Loucy (cell line): Measurements from ENCODE around the gene PSMG4.

Experiments used
- H2AFZ ChIP-seq: fragments of 200-600 bp; sonication (generic); 2 replicates; pipeline ENCODE4 v1.6.0; 2016; ENCODE audit warnings: antibody characterized with exemption, mild to moderate bottlenecking, low read length, moderate library complexity
- H3F3A ChIP-seq: fragments of 200-600 bp; 2 replicates; pipeline ENCODE4 v1.6.0; 2016; ENCODE audit warnings: antibody characterized with exemption, low read depth, mild to moderate bottlenecking
- H3K27me3 ChIP-seq: fragments of 200-600 bp; sonication (generic); 2 replicates; pipeline ENCODE4 v1.6.1; 2014; ENCODE audit warnings: low read length, mild to moderate bottlenecking; ENCODE audit not compliant: insufficient read depth, poor library complexity, severe bottlenecking
- H3K36me3 ChIP-seq: fragments of 200-600 bp; sonication (generic); 2 replicates; pipeline ENCODE4 v1.6.1; 2016; ENCODE audit warnings: low read length; ENCODE audit not compliant: insufficient read depth
- H3K4me1 ChIP-seq: fragments of 200-600 bp; sonication (generic); 2 replicates; pipeline ENCODE4 v1.5.1; 2014; ENCODE audit warnings: low read length, mild to moderate bottlenecking; ENCODE audit not compliant: insufficient read depth, poor library complexity, severe bottlenecking
- H3K4me2 ChIP-seq: fragments of 200-600 bp; sonication (generic); 2 replicates; pipeline ENCODE4 v1.6.0; 2014; ENCODE audit warnings: antibody characterized with exemption, low read length, low read depth, mild to moderate bottlenecking; ENCODE audit not compliant: poor library complexity, severe bottlenecking
- H3K4me3 ChIP-seq: fragments of 200-600 bp; sonication (generic); 2 replicates; pipeline ENCODE4 v1.5.1; 2014; ENCODE audit warnings: low read length, mild to moderate bottlenecking, mixed read lengths; ENCODE audit not compliant: poor library complexity, severe bottlenecking
- H3K79me2 ChIP-seq: fragments of 200-600 bp; sonication (generic); 2 replicates; pipeline ENCODE4 v1.6.1; 2014; ENCODE audit warnings: low read length; ENCODE audit not compliant: insufficient read depth
- H3K9ac ChIP-seq: fragments of 200-600 bp; sonication (generic); 2 replicates; pipeline ENCODE4 v1.6.0; 2014; ENCODE audit warnings: mild to moderate bottlenecking, low read depth, low read length, moderate library complexity; ENCODE audit not compliant: poor library complexity, severe bottlenecking
- H3K9me2 ChIP-seq: fragments of 200-600 bp; sonication (generic); replicated peaks from 2 replicates; pipeline ENCODE4 v1.6.1; 2016; ENCODE audit warnings: low read depth, low read length, mixed read lengths
- H3K9me3 ChIP-seq: fragments of 200-600 bp; sonication (generic); 2 replicates; pipeline ENCODE4 v1.6.1; 2014; ENCODE audit warnings: mild to moderate bottlenecking, antibody characterized with exemption, low read length, low read depth; ENCODE audit not compliant: insufficient read depth
- H4K20me1 ChIP-seq: fragments of 200-600 bp; sonication (generic); 2 replicates; pipeline ENCODE4 v1.6.0; 2014; ENCODE audit warnings: antibody characterized with exemption, low read length, mild to moderate bottlenecking; ENCODE audit not compliant: insufficient read depth, poor library complexity, severe bottlenecking
- EZH2phosphoT487 ChIP-seq: fragments of 200-600 bp; IDR thresholded peaks from 2 replicates; pipeline ENCODE4 v1.6.1; 2018; ENCODE audit warnings: antibody characterized with exemption, mild to moderate bottlenecking, moderate library complexity, borderline replicate concordance
- TF ChIP-seq, protein P1 (sequence below): fragments of 200-600 bp; sonication (generic); conservative IDR thresholded peaks from 2 replicates; pipeline ENCODE4 v1.5.1; 2014; ENCODE audit warnings: mild to moderate bottlenecking, antibody characterized with exemption, low read length

The PSMG4 gene

GRCh38 chr6:3230900-3231246 is 27.9 kb upstream of the PSMG4 start:
- Histone ChIP-seq H3K27me3 (no peaks in the 10 kb centered on the region), H3K9me3 (no peaks in the 10 kb centered on the region), H3F3A (no peaks in the 10 kb centered on the region), H3K9me2 (no peaks in the 10 kb centered on the region), H4K20me1 (no peaks in the 10 kb centered on the region), H3K4me1 (peaks cover 6% of the 10 kb centered on the region), H2AFZ (no peak overlapping the region), H3K36me3 (no peaks in the 10 kb centered on the region), H3K4me2 (no peak overlapping the region), H3K4me3 (no peak overlapping the region), H3K79me2 (no peaks in the 10 kb centered on the region), H3K9ac (no peak overlapping the region)
- TF ChIP-seq, protein P1, sequence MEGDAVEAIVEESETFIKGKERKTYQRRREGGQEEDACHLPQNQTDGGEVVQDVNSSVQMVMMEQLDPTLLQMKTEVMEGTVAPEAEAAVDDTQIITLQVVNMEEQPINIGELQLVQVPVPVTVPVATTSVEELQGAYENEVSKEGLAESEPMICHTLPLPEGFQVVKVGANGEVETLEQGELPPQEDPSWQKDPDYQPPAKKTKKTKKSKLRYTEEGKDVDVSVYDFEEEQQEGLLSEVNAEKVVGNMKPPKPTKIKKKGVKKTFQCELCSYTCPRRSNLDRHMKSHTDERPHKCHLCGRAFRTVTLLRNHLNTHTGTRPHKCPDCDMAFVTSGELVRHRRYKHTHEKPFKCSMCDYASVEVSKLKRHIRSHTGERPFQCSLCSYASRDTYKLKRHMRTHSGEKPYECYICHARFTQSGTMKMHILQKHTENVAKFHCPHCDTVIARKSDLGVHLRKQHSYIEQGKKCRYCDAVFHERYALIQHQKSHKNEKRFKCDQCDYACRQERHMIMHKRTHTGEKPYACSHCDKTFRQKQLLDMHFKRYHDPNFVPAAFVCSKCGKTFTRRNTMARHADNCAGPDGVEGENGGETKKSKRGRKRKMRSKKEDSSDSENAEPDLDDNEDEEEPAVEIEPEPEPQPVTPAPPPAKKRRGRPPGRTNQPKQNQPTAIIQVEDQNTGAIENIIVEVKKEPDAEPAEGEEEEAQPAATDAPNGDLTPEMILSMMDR: no peak
- no peak for TF ChIP-seq EZH2phosphoT487

DNA sequence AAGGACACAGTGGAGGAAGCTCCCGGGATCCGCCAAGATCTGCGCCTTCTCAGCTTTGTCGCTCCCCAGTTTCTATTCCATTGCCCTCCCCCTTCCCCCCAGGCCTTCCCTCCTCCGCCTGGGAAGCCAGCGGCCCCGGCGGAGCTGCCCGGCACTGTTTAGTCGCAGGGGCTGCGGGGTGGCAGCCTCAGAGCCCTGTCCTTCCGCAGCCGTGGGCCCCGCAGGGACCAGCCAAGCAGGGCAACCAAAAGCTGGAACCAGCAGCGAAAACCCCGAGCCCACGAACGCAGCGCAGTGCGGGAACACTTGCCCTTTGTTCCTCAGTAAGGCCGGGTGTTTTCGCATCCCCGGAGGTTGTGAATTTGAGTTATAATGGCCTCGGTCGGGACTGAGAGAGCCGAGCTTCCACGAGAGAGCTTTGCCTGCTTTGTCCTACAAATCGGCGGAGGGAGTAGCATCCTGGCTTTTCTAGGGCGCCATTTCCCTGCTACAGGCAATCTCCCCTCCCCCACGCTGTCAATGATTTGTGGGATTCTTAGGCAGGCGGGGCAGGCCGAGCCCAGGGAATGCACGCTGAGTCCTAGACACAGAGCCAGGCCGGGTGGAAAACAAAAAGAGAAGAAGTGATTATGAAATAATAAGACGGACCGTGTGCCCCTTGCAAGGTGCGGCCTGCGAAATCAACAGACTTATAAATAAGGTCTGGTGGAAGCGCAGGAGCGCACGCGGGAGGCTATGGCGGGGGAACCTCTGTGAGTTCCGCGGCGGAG is 27.3 kb upstream of the PSMG4 start:
- H3K9me3 ChIP-seq: no peaks in the 10 kb centered on the region
- no peaks in the 10 kb centered on the region for H3K9me2 ChIP-seq
- H3K9ac ChIP-seq: no peak overlapping the region
- H3K4me3 ChIP-seq: no peak overlapping the region
- H3K79me2 ChIP-seq: no peaks in the 10 kb centered on the region
- peaks cover 8% of the 10 kb centered on the region for H3K4me1 ChIP-seq
- no peak overlapping the region for H2AFZ ChIP-seq
- no peaks in the 10 kb centered on the region for H3K27me3 ChIP-seq
- TF ChIP-seq, protein P1: no peak
- TF ChIP-seq EZH2phosphoT487: no peak
- H3K36me3 ChIP-seq: no peaks in the 10 kb centered on the region
- no peaks in the 10 kb centered on the region for H4K20me1 ChIP-seq
- no peak overlapping the region for H3K4me2 ChIP-seq
- no peaks in the 10 kb centered on the region for H3F3A ChIP-seq

- Histone ChIP-seq H4K20me1 (no peaks in the 10 kb centered on the region), H3K4me2 (no peak overlapping the region), H3K9ac (no peak overlapping the region)
Observed at GRCh38 chr6:3232017-3232945, 26.5 kb upstream of the PSMG4 start.

More at GRCh38 chr6:3232017-3232945, 26.5 kb upstream of the PSMG4 start:
- Histone ChIP-seq H3K36me3 (no peaks in the 10 kb centered on the region), H3F3A (no peaks in the 10 kb centered on the region), H3K4me1 (peaks cover 8% of the 10 kb centered on the region), H3K9me2 (no peaks in the 10 kb centered on the region), H3K4me3 (no peak overlapping the region), H3K79me2 (no peaks in the 10 kb centered on the region), H2AFZ (no peak overlapping the region), H3K27me3 (no peaks in the 10 kb centered on the region), H3K9me3 (no peaks in the 10 kb centered on the region)
- TF ChIP-seq, protein P1: no peak
